SK-N-SH treated with all-trans-retinoic acid at 6 μM for 48 hours (cell line): ENCODE data around the gene SHISA4.
"Not testable (repeated sequence)": the region's sequence is repeated elsewhere in the genome, so short reads cannot be mapped to it uniquely, and the experiment has no call there.

Source experiments
- ATAC-seq: fragments of 200-7000 bp; cut with Tn5 transposase; 3 replicates; pipeline ENCODE4 v1.9.1; 2020; ENCODE audit warnings: mild to moderate bottlenecking, moderate library complexity
- ARNTL ChIP-seq: fragments of 450-650 bp; formaldehyde crosslinking; IDR thresholded peaks from 2 replicates; pipeline ENCODE4 v1.5.0; 2020; ENCODE audit warnings: low read depth, mild to moderate bottlenecking, moderate library complexity, borderline replicate concordance
- BACH2 ChIP-seq: fragments of 250-450 bp; sonication (Bioruptor Pico); IDR thresholded peaks from 2 replicates; pipeline ENCODE4 v1.9.0; 2021; ENCODE audit warnings: mild to moderate bottlenecking, borderline replicate concordance
- CREB5 ChIP-seq: fragments of 250-450 bp; sonication (Bioruptor Pico); IDR thresholded peaks from 2 replicates; pipeline ENCODE4 v1.5.1; 2020; ENCODE audit warnings: low read depth, mild to moderate bottlenecking, moderate library complexity
- CSDC2 ChIP-seq: fragments of 250-450 bp; sonication (Bioruptor Pico); IDR thresholded peaks from 2 replicates; pipeline ENCODE4 v1.5.0; 2020; ENCODE audit warnings: mild to moderate bottlenecking, moderate library complexity
- CSRNP3 ChIP-seq: fragments of 250-450 bp; sonication (Bioruptor Pico); IDR thresholded peaks from 2 replicates; pipeline ENCODE4 v1.5.1; 2021; ENCODE audit warnings: mild to moderate bottlenecking, moderate library complexity
- GLIS3 ChIP-seq: fragments of 250-450 bp; sonication (Bioruptor Pico); IDR thresholded peaks from 2 replicates; pipeline ENCODE4 v1.5.0; 2020; ENCODE audit warnings: mild to moderate bottlenecking, moderate library complexity
- ISL1 ChIP-seq: fragments of 250-450 bp; sonication (Bioruptor Pico); IDR thresholded peaks from 2 replicates; pipeline ENCODE4 v2.1.2; 2022; ENCODE audit warnings: mild to moderate bottlenecking, moderate library complexity
- OSR1 ChIP-seq: fragments of 250-450 bp; sonication (Bioruptor Pico); IDR thresholded peaks from 2 replicates; pipeline ENCODE4 v1.8.0; 2022; ENCODE audit warnings: moderate library complexity, mild to moderate bottlenecking, inconsistent platforms
- PATZ1 ChIP-seq: fragments of 250-450 bp; sonication (Bioruptor Pico); IDR thresholded peaks from 2 replicates; pipeline ENCODE4 v1.8.0; 2020; ENCODE audit warnings: mild to moderate bottlenecking, moderate library complexity, borderline replicate concordance
- POU6F1 ChIP-seq: fragments of 250-450 bp; sonication (Bioruptor Pico); IDR thresholded peaks from 2 replicates; pipeline ENCODE4 v1.8.0; 2021; ENCODE audit warnings: low read depth, mild to moderate bottlenecking, moderate library complexity, borderline replicate concordance
- RARB ChIP-seq: fragments of 250-450 bp; sonication (Bioruptor Pico); IDR thresholded peaks from 2 replicates; pipeline ENCODE4 v1.8.0; 2021; ENCODE audit warnings: mild to moderate bottlenecking, moderate library complexity
- SNAI2 ChIP-seq: fragments of 250-450 bp; sonication (Bioruptor Pico); IDR thresholded peaks from 2 replicates; pipeline ENCODE4 v1.5.0; 2020; ENCODE audit warnings: mild to moderate bottlenecking, moderate library complexity
- TCF4 ChIP-seq: fragments of 250-450 bp; sonication (Bioruptor Pico); IDR thresholded peaks from 2 replicates; pipeline ENCODE4 v1.8.0; 2021; ENCODE audit warnings: mild to moderate bottlenecking, moderate library complexity, borderline replicate concordance
- TOX ChIP-seq: fragments of 250-450 bp; sonication (Bioruptor Pico); IDR thresholded peaks from 2 replicates; pipeline ENCODE4 v1.8.0; 2021; ENCODE audit warnings: mild to moderate bottlenecking, moderate library complexity, borderline replicate concordance
- TSHZ2 ChIP-seq: fragments of 250-450 bp; sonication (Bioruptor Pico); IDR thresholded peaks from 2 replicates; pipeline ENCODE4 v1.5.0; 2020; ENCODE audit warnings: mild to moderate bottlenecking, moderate library complexity
- ZFP3 ChIP-seq: fragments of 250-450 bp; sonication (Bioruptor Pico); IDR thresholded peaks from 2 replicates; pipeline ENCODE4 v1.5.0; 2020; ENCODE audit warnings: mild to moderate bottlenecking, moderate library complexity
- ZFP30 ChIP-seq: fragments of 450-650 bp; formaldehyde crosslinking; IDR thresholded peaks from 2 replicates; pipeline ENCODE4 v1.5.0; 2022; ENCODE audit warnings: mild to moderate bottlenecking, moderate library complexity
- ZNF565 ChIP-seq: fragments of 450-650 bp; formaldehyde crosslinking; conservative IDR thresholded peaks from 2 replicates; pipeline ENCODE4 v1.5.0; 2020; ENCODE audit warnings: low read depth, mild to moderate bottlenecking, moderate library complexity
- ZNF70 ChIP-seq: fragments of 450-650 bp; formaldehyde crosslinking; IDR thresholded peaks from 2 replicates; pipeline ENCODE4 v1.5.0; 2020; ENCODE audit warnings: mild to moderate bottlenecking, moderate library complexity
- ZNF8 ChIP-seq: fragments of 450-650 bp; formaldehyde crosslinking; IDR thresholded peaks from 2 replicates; pipeline ENCODE4 v1.5.0; 2020; ENCODE audit warnings: mild to moderate bottlenecking, moderate library complexity

The SHISA4 gene

GRCh38 chr1:201851949-201852348 is 36.7 kb upstream of the SHISA4 start:
- ATAC-seq = no peak
- TF ChIP-seq CSRNP3 (CRISPR knock-in tag) (no peak), ZNF565 (CRISPR knock-in tag) (no peak), PATZ1 (CRISPR knock-in tag) (no peak), CREB5 (CRISPR knock-in tag) (no peak), CSDC2 (no peak), GLIS3 (CRISPR knock-in tag) (no peak), SNAI2 (CRISPR knock-in tag) (no peak)

GRCh38 chr1:201856722-201857121 is 32.0 kb upstream of the SHISA4 start:
- not testable (repeated sequence) for ATAC-seq

GRCh38 chr1:201859424-201859823 is 29.3 kb upstream of the SHISA4 start:
- TF ChIP-seq TCF4 (CRISPR knock-in tag) = no peak
- no peak for TF ChIP-seq PATZ1 (CRISPR knock-in tag)
- TF ChIP-seq ISL1 (CRISPR knock-in tag) = no peak
- no peak for TF ChIP-seq OSR1 (CRISPR knock-in tag)
- TF ChIP-seq ARNTL (CRISPR knock-in tag) = no peak
- no peak for TF ChIP-seq ZNF8 (CRISPR knock-in tag)
- TF ChIP-seq TSHZ2 (CRISPR knock-in tag) = no peak
- TF ChIP-seq BACH2 (CRISPR knock-in tag) = no peak
- no peak for TF ChIP-seq ZFP3
- no peak for TF ChIP-seq RARB (CRISPR knock-in tag)
- TF ChIP-seq ZFP30 = no peak
- TF ChIP-seq CREB5 (CRISPR knock-in tag) = no peak
- TF ChIP-seq CSRNP3 (CRISPR knock-in tag) = no peak
- no peak for TF ChIP-seq TOX (CRISPR knock-in tag)
- TF ChIP-seq ZNF70 (CRISPR knock-in tag) = no peak
- TF ChIP-seq POU6F1 = no peak
- no peak for ATAC-seq
